ELR (cell line): Measurements from ENCODE around the gene PSMD9.

Source experiments
- DNase-seq: peaks from one replicate; pipeline ENCODE4 v3.0.0-alpha.2; 2015; ENCODE audit warnings: low read depth

Gene PSMD9

GRCh38 chr12:121955258-121956237, 67.0 kb downstream of the PSMD9 start:
- peak; percentile 57 for DNase-seq

- DNase-seq = no peak
These were observed 69.4 kb downstream of the PSMD9 start for GRCh38 chr12:121957861-121958515.

GRCh38 chr12:121958541-121959240, 70.1 kb downstream of the PSMD9 start:
- DNase-seq = peak; percentile 38

- no peak for DNase-seq
These were observed 72.0 kb downstream of the PSMD9 start for GRCh38 chr12:121960541-121960940.

GRCh38 chr12:121961195-121961879, 72.7 kb downstream of the PSMD9 start:
- DNase-seq = no peak

GRCh38 chr12:121963341-121964018, 74.9 kb downstream of the PSMD9 start:
- DNase-seq = no peak

- DNase-seq = peak; percentile 87
These were observed 76.4 kb downstream of the PSMD9 start for GRCh38 chr12:121964813-121965643.

- DNase-seq = no peak
These were observed 78.4 kb downstream of the PSMD9 start for GRCh38 chr12:121966959-121967358.
